ENCODE results near the gene GSTM2.

DNA sequence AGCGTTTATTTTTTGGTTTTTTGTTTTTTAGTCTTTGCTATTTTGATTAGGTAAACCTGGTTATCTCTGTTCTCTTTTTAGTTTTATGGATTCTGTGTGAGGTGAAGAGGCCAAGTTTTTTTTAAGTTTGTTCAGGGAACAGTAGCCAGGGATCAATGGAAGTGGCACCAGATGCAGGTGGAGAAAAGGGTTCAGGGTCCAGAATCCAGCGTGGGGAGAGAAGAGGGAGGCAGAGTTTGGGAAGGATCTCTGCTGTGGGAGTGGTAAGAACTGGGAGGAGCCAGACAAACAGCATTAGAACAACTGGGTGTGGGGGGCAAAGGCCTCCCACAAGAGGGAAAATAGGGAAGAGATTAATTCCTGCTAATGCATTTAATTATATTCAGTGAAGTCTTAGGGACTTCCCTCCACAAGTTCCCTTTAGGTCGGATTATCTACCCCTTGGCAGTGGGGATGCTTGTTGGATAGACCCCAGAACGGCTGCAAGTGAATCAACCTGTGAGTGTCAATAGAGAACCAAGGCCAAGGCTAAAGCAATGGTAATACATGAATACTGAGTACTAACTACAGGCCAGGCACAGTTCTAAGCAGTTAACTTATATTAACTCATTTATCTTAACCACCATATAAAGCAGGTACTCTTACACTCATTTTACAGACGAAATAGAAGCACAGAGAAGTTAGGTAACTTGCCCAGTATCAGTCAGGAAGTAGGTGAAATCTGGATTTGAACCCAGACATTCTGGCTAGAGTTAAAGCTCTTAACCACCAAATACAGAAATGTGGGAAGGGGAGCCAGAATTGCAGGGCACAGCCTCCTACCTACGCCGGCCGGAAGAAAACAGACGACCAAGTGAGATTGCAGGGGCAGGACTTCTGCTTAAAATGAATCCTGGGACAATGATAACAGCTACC lies 48.9 kb upstream of the GSTM2 start:
- TF ChIP-seq ZNF324 (tag by site-specific recombination; IDR thresholded peaks at IDR 0.05) (no peak), ZFP3 (tag by site-specific recombination; IDR thresholded peaks at IDR 0.05; ENCODE audit: low read depth) (no peak), ZNF138 (tag by site-specific recombination; IDR thresholded peaks at IDR 0.05; ENCODE audit: borderline replicate concordance) (no peak), ZNF114 (tag by site-specific recombination; IDR thresholded peaks at IDR 0.05) (no peak)
- TF ChIP-seq, protein P1, sequence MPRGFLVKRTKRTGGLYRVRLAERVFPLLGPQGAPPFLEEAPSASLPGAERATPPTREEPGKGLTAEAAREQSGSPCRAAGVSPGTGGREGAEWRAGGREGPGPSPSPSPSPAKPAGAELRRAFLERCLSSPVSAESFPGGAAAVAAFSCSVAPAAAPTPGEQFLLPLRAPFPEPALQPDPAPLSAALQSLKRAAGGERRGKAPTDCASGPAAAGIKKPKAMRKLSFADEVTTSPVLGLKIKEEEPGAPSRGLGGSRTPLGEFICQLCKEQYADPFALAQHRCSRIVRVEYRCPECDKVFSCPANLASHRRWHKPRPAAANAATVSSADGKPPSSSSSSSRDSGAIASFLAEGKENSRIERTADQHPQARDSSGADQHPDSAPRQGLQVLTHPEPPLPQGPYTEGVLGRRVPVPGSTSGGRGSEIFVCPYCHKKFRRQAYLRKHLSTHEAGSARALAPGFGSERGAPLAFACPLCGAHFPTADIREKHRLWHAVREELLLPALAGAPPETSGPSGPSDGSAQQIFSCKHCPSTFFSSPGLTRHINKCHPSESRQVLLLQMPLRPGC (tag by site-specific recombination; IDR thresholded peaks at IDR 0.05): no peak
- TF ChIP-seq, protein P2, sequence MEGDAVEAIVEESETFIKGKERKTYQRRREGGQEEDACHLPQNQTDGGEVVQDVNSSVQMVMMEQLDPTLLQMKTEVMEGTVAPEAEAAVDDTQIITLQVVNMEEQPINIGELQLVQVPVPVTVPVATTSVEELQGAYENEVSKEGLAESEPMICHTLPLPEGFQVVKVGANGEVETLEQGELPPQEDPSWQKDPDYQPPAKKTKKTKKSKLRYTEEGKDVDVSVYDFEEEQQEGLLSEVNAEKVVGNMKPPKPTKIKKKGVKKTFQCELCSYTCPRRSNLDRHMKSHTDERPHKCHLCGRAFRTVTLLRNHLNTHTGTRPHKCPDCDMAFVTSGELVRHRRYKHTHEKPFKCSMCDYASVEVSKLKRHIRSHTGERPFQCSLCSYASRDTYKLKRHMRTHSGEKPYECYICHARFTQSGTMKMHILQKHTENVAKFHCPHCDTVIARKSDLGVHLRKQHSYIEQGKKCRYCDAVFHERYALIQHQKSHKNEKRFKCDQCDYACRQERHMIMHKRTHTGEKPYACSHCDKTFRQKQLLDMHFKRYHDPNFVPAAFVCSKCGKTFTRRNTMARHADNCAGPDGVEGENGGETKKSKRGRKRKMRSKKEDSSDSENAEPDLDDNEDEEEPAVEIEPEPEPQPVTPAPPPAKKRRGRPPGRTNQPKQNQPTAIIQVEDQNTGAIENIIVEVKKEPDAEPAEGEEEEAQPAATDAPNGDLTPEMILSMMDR (tag by site-specific recombination; IDR thresholded peaks at IDR 0.05): no peak

Data from HEK293 (cell line).